HG03039 (cell line): ENCODE data around the gene AKT2.

ENCODE experiments used
- ATAC-seq: cut with Tn5 transposase; IDR thresholded peaks from one replicate; pipeline ENCODE4 v1.9.1; 2021; ENCODE audit warnings: mild to moderate bottlenecking, moderate library complexity; ENCODE audit not compliant: unreplicated experiment

AKT2 gene

DNA sequence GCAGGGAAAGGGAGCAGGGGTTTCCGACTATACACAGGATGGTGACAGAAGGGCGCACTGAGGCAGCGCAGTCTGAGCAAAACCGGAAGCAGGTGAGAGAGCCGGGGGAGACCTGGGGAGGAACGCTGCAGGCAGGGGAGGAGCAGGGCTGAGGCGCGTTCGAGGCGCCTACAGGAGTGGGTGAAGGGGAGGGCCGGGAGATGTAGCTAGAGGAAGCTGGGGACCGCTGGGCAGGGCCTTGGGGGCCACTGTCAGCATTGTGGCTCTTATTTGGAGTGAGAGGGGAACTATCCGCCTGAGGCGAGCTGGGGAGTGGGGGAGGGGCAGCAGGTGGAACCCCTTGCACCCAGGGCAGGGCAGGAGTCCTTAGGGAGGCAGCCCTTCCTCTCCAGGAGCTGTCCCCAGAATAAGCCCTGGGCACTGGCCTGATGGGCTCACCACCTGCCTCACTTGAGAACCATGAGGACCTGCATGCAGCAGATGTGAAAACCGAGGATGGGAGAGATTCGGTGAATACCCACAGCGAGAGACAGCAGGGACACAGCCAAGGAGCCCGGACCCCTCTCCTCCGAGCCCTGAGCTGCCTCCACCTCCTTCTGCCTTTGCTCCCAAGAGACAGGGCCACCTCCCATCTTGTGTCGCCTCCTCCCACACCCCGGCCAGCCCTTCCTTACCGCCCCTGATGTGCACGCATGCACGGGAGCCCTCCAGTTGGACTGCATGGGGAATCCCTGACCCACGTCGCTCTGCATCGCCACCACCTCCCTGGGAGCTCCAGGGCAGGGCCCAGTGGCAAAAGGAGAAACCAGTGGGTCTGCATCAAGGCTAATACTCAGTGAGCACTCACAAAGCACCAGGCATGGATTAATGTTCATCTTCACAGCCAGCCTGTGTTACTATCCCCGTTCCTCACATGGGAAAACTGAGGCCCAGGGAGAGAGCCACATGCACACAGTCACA, 10.3 kb downstream of the AKT2 start:
- ATAC-seq = no peak

DNA sequence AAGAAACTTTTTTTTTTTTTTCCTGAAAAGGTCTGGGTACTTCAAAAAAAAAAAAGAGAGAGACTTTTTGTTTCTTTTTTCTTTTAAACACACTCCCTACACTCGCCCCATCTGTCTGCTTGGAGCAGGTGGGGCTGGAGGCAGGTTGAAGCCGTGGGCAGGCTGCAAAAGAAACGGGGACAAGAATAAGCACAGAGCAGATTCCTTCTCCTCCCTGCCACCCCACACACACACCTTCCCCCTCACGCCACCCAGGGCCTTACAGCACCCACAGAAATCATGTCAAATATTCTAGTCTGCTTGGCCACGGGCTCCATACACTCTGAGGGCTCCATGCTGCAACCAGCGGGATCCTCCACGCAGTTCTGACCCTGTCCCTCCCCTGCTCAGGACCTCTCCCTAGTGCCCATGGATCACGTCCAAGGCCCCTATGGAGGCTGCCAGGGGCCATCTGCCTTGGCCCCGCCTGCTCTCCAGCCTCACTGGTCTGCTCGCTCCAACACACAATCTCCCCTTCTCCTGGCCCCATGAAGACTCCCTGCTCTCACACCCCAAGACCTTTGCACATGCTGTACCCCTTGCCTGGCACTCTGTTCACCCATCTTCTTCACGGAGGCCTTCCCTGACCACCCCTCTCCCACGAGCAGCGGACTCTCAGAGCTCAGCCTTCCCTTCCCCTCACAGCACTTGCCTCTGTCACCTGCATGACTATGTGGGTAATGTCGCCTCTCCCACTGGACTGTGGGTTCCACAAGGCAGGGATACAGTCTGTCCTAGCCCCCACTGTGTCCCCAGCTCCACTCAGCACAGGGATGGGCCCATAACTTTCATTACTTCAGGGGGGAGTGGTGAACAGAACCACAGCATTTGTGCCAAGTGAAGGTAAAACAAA, 11.4 kb downstream of the AKT2 start:
- ATAC-seq = no peak

DNA sequence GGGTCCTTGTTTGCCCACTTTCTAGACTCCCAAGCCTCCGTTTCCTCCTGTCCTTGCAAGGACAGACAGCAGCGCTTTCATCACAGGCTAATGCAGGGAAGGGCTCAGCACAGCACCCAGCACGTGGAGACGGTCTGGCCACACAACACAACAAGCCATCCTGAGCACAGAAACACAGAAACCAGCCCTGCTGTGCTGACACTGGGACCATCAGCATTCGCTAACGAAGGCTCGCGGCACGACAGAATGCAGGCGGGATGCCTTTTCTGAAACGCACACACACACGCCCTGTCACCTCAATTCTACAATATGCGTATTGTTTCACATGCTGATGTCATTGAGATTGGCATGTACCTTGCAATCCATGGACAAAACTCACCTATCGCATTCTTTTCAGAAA, 12.9 kb downstream of the AKT2 start:
- no peak for ATAC-seq

DNA sequence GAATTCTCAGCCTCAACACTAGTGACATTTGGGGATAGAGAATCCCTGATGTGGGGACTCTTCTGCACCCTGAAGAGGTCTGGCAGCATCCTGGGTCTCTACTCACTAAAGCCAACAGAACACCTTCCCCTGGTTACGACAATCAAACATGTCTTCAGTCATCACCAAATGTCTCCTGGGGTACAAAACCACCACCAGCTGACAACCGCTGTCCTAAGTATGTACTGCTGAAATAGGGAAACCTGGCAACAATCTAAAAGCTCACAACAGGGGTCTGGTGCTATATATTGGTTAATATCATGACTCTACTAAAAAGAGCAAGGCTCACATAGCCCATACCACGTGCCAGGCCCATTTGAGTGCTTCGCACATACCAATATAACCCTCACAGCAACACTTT, 13.4 kb downstream of the AKT2 start:
- ATAC-seq = no peak

DNA sequence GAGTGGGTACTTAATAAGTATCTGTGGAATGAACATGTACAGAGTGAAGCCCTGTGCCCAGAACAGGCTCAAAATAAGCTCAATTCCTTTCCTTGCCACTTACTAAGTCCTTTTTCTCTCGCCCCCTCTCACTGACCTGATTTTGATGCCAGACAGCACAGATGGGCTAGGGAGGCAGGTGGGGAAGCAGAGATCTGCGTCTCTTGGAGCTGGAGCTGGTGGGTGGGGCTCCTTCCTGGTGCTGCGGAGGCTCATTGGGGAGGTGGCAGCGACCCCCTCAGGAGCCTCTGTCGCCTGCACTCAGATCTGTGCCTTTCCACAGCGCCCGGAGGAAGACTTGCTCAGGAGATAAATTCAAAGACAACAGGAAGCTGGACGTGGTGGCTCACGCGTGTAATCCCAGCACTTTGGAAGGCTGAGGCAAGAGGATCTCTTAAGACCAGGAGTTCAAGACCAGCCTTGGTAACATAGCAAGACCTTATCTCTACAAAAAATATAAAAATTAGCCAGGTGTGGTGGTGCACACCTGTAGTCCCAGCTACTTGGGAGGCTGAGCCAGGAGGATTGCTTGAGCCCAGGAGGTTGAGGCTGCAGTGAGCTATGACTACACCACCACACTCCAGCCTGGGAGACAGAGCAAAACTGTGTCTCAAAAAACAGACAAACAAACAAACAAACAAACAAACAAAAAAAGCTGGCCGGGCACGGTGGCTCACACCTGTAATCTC, 14.6 kb downstream of the AKT2 start:
- ATAC-seq = no peak

DNA sequence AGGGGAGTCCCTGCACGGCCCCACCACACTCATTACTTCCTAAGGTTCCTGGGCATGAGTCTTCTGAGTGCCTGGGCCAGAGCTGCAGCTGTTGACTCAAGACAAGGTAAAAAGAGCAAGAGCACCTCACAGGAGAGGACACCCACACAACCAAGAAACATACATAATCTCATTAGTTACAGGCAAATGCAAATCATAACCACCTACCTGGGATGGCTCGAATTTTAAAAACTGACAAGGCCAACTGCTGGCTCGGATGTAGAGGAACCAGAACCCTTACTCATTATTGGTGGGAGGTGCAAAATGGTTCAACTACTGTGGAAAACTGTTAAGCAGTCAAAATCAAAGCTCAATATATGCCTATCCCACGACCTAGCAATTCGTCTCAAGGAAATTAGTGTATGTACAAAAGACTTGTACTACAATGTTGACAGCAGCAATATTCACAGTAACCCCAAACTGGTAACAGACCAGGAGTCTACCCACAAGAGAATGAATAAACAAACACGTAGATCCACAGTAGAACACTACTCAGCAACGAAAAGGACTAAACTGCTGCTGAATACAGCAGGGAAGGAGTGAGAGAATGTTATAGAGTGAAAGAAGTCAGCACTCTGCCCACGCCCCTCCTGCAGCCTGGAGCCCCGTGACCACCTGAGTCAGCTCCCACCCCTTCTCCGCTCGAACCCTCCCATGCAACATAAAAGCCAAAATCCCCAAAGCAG, 15.8 kb downstream of the AKT2 start:
- no peak for ATAC-seq

DNA sequence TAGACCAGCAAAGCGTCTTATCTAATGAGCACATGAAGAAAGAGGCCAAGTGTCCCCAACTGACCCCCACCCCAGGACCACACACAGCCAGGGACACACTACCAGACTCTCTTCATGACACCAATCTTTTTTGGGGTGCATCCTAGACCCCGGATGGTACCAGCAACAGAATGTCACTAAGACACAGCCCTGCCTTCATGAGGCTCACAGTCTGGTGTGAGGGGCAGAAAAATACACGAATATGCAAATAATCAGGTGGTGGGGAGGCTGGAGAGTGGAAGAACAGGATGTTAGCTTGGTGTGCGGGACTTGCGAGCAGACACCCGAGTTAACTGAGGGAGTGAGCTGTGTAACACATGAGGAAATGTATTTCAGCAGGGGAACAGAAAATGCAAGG, 17.5 kb downstream of the AKT2 start:
- no peak for ATAC-seq

DNA sequence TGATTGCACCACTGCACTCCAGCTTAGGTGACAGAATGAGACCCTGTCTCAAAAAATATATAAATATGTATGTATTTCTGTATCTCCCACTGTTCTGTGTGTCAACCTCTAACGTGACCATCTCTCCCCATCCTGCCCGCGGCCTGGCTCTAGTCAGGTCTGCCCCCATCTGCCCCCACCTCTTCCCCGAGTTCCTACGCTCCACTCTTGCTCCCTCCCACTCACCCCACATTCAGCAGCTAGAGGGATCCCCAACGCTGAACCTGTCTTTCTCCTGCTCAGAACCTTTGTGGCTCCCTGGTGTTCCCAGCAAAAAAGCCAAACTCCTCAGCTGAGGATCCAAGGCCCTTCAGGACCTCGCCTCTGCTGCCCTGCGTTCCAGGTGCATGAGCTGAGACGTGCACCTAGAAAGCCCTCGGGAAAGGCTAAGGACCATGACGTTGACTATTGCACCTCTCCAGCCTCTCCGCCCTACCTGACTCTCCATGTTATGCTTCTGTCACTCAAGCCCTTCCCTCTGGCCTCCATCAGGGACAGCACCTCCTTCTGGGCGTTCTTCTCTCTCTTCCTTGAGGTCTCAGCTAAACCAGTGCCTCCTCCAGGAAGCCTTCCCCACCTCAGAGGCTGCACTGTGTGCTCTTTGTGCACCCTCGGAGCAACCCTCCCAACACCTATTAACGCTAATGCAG, 18.1 kb downstream of the AKT2 start:
- no peak for ATAC-seq

DNA sequence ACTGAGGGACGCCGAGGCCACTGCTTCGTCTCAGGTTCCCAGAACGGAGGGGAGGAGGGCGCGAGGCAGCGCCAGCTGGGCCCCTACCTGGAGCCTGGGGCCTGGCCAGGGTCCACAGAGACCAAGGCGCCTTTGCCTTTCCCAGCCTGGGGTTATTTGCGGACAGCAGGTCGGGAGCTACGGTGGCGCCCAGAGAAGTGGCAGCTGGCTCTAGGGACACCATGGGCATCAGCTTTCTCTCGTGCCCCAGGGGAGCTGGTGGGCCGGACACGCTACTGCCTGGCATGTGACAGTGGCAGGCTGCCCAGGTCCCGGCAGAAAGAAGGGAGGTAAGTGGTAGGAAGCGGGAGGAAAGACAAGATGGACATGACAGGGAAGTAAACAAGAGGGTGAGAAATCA, 19.0 kb downstream of the AKT2 start:
- no peak for ATAC-seq

DNA sequence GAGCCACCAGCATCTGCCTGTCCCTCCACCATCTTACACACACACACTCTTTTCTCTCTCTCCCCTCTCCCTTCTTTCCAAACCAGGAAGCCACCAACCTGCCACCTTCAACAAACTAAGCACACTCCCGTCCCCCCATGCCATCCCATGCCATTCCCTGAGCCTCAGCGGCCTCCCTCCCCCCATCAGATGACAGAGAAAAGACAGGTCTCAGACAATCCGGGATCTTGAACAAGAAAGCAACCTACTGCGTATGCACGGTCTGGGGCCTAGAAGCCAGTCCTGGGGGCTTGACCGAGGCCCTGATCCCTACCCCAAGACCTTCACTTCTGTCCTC, 19.4 kb downstream of the AKT2 start:
- ATAC-seq = no peak

DNA sequence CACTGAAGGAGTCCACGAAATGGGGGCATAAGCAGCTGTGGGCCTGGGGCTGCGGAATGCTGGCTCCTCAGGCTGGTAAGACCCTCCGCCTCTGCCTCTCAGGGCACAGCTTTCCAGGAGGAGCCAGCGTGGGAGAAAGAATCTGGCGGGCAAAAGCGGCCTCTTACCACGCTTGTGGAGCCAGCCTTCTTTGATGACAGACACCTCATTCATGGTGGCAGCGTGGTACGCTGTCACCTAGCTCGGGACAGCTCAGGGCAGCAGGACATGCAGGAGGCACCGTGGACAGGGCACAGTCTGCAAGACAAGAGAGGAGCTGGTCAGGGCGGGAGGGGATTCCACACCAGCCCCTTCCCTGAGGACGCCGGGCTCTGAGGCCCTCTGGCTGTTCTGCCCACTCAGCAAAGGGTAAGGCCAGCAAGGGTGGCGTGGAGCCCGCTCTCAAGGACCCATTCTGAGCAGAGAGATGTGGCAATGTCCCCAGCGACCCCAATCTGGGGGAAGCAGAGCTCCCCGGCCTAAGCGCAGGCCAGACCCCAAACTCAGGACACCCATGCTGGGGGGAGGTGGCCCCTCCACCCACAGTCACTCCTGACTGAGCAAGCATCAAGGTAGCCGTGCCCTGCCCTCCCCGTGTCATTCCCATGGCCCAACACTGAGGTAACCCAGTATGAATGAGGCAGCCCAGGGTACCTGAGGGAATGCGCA, 19.9 kb downstream of the AKT2 start:
- no peak for ATAC-seq

DNA sequence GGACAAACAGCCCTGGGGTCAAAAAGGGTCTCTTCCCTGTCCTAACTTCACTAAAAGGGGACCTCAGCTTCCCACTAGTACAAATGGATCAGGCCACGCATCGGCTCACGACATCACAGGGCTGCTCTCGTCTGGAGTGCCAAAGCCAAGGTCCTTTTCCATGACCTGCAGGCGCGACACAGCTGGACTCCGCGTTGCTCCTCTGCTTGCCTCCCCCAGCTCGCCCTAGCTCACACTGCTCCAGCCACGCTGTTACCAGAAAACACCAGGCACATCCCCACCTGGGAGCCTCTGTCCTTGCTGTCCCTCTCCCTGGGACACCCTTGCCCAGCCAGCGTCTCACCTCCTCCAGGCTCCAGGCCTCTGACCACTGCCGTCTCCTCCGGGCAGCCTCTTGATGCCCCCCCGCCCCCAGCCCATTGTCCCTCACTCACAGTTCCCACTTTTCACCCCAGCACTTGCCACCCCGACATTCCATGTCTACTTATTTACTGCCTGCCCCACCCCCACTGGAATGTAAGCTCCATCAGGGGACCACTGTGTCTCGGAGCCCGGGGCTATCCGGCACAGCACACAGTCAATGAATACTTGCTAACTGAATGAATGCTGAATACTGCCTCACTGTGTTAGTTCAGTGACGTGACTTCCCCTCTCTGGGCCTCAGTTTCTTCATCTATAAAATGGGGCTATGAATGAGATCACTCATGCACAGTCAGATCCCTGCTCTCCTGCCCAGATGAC, 20.7 kb downstream of the AKT2 start:
- ATAC-seq = no peak

DNA sequence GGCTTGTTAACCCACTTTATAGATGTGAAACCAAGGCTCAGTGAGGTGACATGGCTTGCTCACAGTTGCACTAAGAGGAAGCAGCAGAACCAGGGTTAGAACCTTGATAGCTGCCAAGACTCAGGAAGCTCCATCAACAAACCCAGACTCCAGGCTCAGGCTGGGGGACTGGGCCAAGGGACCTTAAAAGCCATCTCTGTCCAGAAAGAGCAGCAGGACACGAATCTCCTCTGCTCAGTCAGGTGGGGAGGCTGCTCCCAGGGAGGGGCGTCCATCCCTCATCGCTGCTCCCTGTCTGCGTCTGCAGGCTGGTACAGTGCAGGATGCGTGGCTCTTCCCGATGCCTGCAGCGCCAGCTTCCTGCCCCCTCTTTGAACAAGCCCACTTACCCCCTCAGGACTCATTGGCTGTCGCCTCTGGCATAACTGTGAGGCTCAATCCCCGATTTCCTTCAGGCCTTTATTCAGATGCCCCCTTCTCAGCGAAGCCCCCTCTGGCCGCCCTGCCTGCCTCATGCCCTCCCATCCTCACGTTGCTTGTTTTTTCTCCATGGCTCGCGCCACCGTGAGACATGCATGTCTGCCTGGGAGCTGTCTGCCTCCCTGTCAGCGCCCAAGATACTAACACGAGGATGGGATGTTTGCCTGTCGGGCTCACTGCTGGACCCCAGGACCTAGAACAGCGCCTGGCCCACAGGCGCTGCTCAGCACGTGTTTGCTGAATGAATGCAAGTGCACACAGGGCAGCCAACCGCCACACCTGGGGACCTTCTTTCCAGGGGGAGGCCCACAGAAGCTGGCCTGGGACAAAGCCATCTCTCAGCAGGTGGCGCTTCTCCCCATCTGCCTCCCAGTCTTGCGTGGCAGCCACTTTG, 21.5 kb downstream of the AKT2 start:
- ATAC-seq = no peak

DNA sequence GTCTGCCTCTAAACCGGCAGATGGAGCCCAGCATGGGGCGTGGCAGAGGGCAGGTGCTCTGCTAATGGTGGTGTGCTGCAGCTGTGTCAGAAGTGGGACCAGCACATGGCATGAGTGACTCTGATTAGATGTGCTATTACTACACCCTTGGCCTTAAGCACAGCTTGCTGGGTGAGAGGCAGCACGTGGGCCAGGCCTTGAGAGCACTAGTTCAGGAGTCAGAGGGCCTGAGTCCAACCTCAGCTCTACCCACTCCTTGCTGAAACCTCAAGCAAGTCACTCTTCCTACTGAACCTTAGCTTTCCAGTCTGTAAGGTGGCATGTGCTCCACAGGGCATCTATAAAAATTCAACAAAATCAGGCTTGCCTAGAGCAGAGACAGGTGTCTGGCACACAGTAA, 22.7 kb downstream of the AKT2 start:
- no peak for ATAC-seq

DNA sequence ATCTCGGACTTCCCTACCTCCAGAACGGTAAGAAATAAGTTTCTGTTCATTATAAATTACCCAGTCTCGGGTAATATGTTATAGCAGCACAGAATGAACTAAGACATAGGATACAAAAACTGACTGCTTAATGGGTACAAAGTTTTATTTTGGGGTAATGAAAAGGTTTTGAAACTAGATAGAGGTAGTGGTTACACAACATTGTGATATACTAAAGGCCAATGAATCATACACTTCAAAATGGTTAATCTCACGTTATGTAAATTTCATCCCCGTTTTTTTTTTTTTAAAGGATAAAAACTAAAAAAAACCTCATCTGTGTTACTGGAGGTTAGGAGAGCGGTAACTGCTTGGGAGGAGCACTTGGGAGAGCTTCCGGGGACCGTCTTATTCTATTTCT, 23.5 kb downstream of the AKT2 start:
- ATAC-seq = no peak

DNA sequence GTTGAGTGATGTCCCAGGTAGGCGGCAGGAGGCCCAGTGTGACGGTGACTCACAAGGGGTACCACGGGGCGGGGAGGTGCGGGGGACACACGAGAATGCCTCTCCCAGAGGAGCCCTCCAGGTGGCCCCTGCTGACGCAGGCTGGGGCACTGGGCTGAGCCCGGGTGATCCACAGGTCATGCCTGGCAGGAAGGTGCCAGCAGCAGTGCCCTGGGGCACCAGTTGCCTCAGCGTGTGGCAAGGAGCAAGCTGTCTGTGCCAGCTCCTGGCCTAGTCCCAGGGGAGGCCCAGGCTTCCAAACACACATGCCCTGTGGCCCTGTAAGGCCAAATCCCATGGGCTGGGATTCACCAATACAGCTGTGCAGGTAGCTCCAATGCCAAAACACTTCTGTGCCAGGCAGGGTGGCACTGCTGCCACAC, 28.0 kb downstream of the AKT2 start:
- ATAC-seq = no peak

DNA sequence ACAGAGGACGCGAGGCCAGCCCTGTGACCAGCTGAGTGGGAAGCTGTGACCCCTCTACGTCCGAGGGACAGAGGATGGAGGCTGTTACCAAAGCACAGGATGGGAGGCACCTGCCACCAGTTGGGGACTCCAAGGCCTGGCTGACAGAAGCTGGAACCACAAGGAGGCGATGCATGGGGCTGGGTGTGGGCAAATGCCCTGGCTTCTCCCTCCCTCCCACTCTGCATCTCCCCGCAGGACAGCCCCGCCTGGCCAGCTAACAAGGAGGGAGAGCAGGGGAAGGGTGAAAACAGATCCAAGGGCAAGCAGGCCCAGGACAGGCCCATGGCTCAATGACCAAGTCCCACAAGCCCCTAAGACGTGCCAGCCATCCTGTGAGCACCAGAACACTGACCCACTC, 28.6 kb downstream of the AKT2 start:
- ATAC-seq = no peak

DNA sequence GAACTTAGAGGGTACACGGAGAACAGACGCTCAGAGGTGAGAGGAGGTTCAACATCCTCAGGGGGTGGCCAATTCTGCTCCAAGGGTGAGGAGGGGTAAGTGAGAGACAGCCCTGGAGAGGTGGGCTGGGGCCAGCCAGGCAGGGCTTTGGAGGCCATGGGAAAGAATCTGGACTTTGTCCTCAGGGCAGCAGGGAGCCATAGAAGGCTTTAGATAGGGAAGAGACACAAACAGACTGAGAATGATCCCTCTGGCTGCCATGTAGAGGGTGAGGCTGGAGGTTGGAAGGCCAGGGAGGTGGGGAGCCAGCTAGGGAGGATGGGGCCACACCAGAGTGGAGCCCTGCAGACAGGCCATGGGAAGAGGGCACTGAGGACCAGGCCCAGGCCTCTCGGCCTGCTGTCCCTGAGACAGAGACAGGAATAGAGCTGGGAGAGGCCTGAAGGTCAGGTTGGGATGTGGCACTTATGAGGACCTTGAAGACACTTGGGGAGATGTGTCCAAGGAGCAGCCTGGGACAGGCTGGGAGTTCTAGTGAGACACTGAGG, 29.5 kb downstream of the AKT2 start:
- ATAC-seq = no peak
